A673 (cell line): ENCODE results near the gene AP2B1.

Experiments
- EZH2 ChIP-seq: fragments of 200-600 bp; sonication (generic); IDR thresholded peaks from 2 replicates; pipeline ENCODE4 v1.6.1; 2017; ENCODE audit warnings: borderline replicate concordance, low read depth, mild to moderate bottlenecking, mixed read lengths, antibody characterized with exemption, low read length; ENCODE audit not compliant: poor library complexity, severe bottlenecking
- TF ChIP-seq, protein P1 (sequence below): fragments of 300-800, 200-600 bp; sonication (generic); conservative IDR thresholded peaks from 2 replicates; pipeline ENCODE4 v1.5.1; 2017; ENCODE audit warnings: low read depth, mild to moderate bottlenecking, antibody characterized with exemption, low read length, moderate library complexity, mixed read lengths

DNA sequence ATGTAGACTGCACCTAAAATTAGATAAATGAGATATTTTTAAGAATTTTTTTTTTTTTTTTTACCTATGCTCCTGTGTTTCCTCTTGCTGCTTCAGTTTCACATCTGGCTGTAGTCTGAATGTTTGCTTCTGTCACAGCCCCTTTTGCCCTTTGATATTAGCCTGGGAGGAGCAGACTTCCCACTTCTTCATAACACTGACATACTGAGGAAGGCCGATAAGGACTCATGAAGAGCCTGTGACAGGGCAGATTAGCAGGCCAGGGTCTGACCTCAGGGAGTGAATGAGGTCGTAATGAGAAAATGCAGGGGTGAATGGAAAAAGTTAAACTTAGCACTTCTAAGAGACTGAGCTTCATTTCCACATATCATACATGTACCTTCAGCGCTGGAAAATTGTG lies 26.4 kb upstream of the AP2B1 start, which contains the start of gene SLFN14:
- TF ChIP-seq EZH2, result no peak
- TF ChIP-seq, protein P1, sequence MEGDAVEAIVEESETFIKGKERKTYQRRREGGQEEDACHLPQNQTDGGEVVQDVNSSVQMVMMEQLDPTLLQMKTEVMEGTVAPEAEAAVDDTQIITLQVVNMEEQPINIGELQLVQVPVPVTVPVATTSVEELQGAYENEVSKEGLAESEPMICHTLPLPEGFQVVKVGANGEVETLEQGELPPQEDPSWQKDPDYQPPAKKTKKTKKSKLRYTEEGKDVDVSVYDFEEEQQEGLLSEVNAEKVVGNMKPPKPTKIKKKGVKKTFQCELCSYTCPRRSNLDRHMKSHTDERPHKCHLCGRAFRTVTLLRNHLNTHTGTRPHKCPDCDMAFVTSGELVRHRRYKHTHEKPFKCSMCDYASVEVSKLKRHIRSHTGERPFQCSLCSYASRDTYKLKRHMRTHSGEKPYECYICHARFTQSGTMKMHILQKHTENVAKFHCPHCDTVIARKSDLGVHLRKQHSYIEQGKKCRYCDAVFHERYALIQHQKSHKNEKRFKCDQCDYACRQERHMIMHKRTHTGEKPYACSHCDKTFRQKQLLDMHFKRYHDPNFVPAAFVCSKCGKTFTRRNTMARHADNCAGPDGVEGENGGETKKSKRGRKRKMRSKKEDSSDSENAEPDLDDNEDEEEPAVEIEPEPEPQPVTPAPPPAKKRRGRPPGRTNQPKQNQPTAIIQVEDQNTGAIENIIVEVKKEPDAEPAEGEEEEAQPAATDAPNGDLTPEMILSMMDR, result no peak
